Esophagus muscularis mucosa (tissue), 3 donors: ENCODE data around the gene ZNF518B.

Experiments used
- CTCF ChIP-seq, 3 experiments: fragments of 200-600 bp in 2 of 3; fragments of 450-650 bp in 1 of 3; sonication (generic) in 2 of 3; IDR thresholded peaks; one replicate each; pipeline ENCODE4 v1.5.1; 2017 to 2019; ENCODE audit warnings: antibody characterized with exemption in 3 of 3, mild to moderate bottlenecking in 2 of 3, moderate library complexity in 1 of 3
- POLR2A ChIP-seq: fragments of 450-650 bp; IDR thresholded peaks from one replicate; pipeline ENCODE4 v1.6.1; 2017; ENCODE audit warnings: antibody characterized with exemption, moderate library complexity, mild to moderate bottlenecking, low read depth
- POLR2AphosphoS5 ChIP-seq, 2 donors: sonication (generic); formaldehyde crosslinking; IDR thresholded peaks; one replicate each; pipeline ENCODE4 v1.6.1; 2017; ENCODE audit warnings: antibody characterized with exemption in 2 of 2

GRCh38 chr4:10456260-10456594 lies 999 bp downstream of the ZNF518B start:
- TF ChIP-seq CTCF (IDR thresholded peaks at IDR 0.05) (no peak), POLR2A (no peak), POLR2AphosphoS5 (IDR thresholded peaks at IDR 0.05) (no peak)
